Measurements from ENCODE around the gene TAGLN.

TAGLN gene

GRCh38 chr11:117231842-117232091 is 32.6 kb downstream of the TAGLN start, which contains the start of gene PCSK7:
TSS of gene PCSK7 (minus strand) at chr11:117232073. CDS start at chr11:117229844, 2,229 bp downstream.
- no peak for DNase-seq

- DNase-seq, result peak; percentile 88
These were observed 33.1 kb downstream of the TAGLN start, which contains the start of gene RNF214 for GRCh38 chr11:117232092-117232878. TSS of gene RNF214 (plus strand) at chr11:117232671. CDS start at chr11:117234273, 1,602 bp downstream.

- no peak for DNase-seq
These were observed 33.8 kb downstream of the TAGLN start for GRCh38 chr11:117232911-117233409.

- no peak for DNase-seq
These were observed 39.1 kb downstream of the TAGLN start for GRCh38 chr11:117238221-117238620.

- DNase-seq, result no peak
These were observed 40.1 kb downstream of the TAGLN start for GRCh38 chr11:117239295-117239694.

- DNase-seq, result no peak
These were observed 49.2 kb downstream of the TAGLN start for GRCh38 chr11:117248341-117248740.

GRCh38 chr11:117249571-117249970 is 50.4 kb downstream of the TAGLN start:
- DNase-seq, result no peak

GRCh38 chr11:117251506-117251905 is 52.3 kb downstream of the TAGLN start:
- no peak for DNase-seq

- DNase-seq, result no peak
These were observed 56.8 kb downstream of the TAGLN start for GRCh38 chr11:117255966-117256365.

- DNase-seq, result no peak
These were observed 57.4 kb downstream of the TAGLN start for GRCh38 chr11:117256573-117256972.

Data from right hindlimb (tissue), 1 donor.